GM18870 (cell line): ENCODE results near the gene MAP1LC3B.

Source experiments
- ATAC-seq: cut with Tn5 transposase; IDR thresholded peaks from one replicate; pipeline ENCODE4 v1.9.1; 2021; ENCODE audit warnings: moderate library complexity; ENCODE audit not compliant: unreplicated experiment

The MAP1LC3B gene

GRCh38 chr16:87451563-87452210 lies 59.6 kb downstream of the MAP1LC3B start:
- ATAC-seq, result no peak

GRCh38 chr16:87453326-87453725 lies 61.2 kb downstream of the MAP1LC3B start:
- no peak for ATAC-seq
